Right lung (tissue), 5 donors: ENCODE data around the gene CFAP53. TPM values are rescaled to one million over a fixed set of nuclear protein-coding genes. Genes with fewer than 3 reads are reported as not detected.
"Not testable (repeated sequence)": the region's sequence is repeated elsewhere in the genome, so short reads cannot be mapped to it uniquely, and the experiment has no call there.

Experiments
- DNase-seq, 2 donors: peaks; one replicate each; pipeline ENCODE4 v3.0.0-alpha.2; 2013
- polyA plus RNA-seq, 5 donors: library from polyadenylated mRNA; unstranded; fragments of 120-200 nt; gene quantifications; one replicate each; pipeline versions ENCODE4 v1.2.1 to v1.2.3, GENCODE V29; 2013; ENCODE audit warnings: inconsistent platforms in 1 of 5, low replicate concordance in 1 of 5; ENCODE audit not compliant: insufficient read length in 5 of 5, insufficient read depth in 1 of 5

CFAP53 gene
- polyA plus RNA-seq, 5 donors, result 2.1 to 7.0 (median 4.5) TPM

GRCh38 chr18:50273203-50274043, 7.1 kb upstream of the CFAP53 start:
- no peak for DNase-seq

GRCh38 chr18:50272568-50272967, 6.3 kb upstream of the CFAP53 start:
- DNase-seq, result no peak

GRCh38 chr18:50268022-50268747, 1.9 kb upstream of the CFAP53 start:
- DNase-seq, result peak; percentile 31 to 42

- DNase-seq, result no peak
These were observed 3.3 kb downstream of the CFAP53 start for GRCh38 chr18:50262977-50263376.

GRCh38 chr18:50250935-50251334, 15.4 kb downstream of the CFAP53 start:
- DNase-seq, result no peak

GRCh38 chr18:50249576-50249975, 16.7 kb downstream of the CFAP53 start:
- no peak for DNase-seq

GRCh38 chr18:50247561-50247960, 18.7 kb downstream of the CFAP53 start:
- DNase-seq, result no peak

- DNase-seq, result not testable (repeated sequence)
These were observed 24.5 kb downstream of the CFAP53 start for GRCh38 chr18:50241768-50242167.

GRCh38 chr18:50240080-50240563, 26.2 kb downstream of the CFAP53 start:
- DNase-seq, result no peak

- DNase-seq, result no peak
These were observed 33.9 kb downstream of the CFAP53 start for GRCh38 chr18:50232419-50232818.

GRCh38 chr18:50231621-50232020, 34.7 kb downstream of the CFAP53 start:
- no peak for DNase-seq

GRCh38 chr18:50220249-50220648, 46.0 kb downstream of the CFAP53 start:
- DNase-seq, result not testable (repeated sequence)

- DNase-seq, result no peak
These were observed 47.7 kb downstream of the CFAP53 start for GRCh38 chr18:50218432-50219197.

- DNase-seq, result no peak
These were observed 57.0 kb downstream of the CFAP53 start for GRCh38 chr18:50209311-50209710.

GRCh38 chr18:50207722-50208121, 58.6 kb downstream of the CFAP53 start:
- no peak for DNase-seq

GRCh38 chr18:50203801-50204604, 62.3 kb downstream of the CFAP53 start:
- DNase-seq, result no peak

GRCh38 chr18:50201476-50202018, 64.7 kb downstream of the CFAP53 start:
- no peak for DNase-seq

GRCh38 chr18:50199921-50200320, 66.4 kb downstream of the CFAP53 start:
- DNase-seq, result no peak

- no peak for DNase-seq
These were observed 66.9 kb downstream of the CFAP53 start for GRCh38 chr18:50199346-50199855.

GRCh38 chr18:50196261-50196660, 70.0 kb downstream of the CFAP53 start:
- DNase-seq, result no peak

GRCh38 chr18:50195689-50196088, 70.6 kb downstream of the CFAP53 start:
- no peak for DNase-seq
